ENCODE measurements around the gene PSMC3.

PSMC3 gene

DNA sequence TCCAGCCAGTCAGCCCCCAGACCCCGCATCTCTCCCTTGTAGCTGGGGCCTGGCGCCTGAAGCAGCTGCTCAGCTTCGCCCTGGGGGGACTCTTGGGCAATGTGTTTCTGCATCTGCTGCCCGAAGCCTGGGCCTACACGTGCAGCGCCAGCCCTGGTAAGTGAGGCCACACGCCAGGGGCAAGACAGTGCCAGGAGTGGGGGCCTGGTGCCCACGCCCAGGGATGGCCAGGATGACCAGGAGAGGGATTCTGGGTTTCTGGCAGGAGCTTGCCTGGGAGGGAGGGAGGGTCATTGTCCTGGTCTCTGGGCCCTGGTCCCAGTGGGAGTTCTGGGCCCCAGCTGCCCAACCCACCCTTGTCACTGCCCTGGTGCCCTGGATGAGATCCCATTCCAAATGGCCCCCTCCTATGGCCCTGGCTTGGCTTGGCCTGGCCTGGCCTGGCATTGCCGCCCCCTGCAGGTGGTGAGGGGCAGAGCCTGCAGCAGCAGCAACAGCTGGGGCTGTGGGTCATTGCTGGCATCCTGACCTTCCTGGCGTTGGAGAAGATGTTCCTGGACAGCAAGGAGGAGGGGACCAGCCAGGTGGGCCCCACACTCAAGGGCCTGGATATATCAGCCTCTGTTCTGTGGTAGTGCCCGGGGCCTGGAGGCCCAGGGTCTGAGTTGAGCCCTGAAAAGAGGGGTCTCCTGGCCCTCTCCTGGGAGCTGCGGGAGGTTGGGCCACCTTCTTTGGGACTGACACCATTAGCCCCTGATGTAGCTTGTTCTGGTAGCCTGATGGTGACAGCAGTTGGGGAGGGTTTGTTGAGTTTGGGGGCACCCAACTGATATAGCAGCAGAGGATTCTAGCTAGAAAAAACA, 14.1 kb downstream of the PSMC3 start:
- DNase-seq: no peak

DNA sequence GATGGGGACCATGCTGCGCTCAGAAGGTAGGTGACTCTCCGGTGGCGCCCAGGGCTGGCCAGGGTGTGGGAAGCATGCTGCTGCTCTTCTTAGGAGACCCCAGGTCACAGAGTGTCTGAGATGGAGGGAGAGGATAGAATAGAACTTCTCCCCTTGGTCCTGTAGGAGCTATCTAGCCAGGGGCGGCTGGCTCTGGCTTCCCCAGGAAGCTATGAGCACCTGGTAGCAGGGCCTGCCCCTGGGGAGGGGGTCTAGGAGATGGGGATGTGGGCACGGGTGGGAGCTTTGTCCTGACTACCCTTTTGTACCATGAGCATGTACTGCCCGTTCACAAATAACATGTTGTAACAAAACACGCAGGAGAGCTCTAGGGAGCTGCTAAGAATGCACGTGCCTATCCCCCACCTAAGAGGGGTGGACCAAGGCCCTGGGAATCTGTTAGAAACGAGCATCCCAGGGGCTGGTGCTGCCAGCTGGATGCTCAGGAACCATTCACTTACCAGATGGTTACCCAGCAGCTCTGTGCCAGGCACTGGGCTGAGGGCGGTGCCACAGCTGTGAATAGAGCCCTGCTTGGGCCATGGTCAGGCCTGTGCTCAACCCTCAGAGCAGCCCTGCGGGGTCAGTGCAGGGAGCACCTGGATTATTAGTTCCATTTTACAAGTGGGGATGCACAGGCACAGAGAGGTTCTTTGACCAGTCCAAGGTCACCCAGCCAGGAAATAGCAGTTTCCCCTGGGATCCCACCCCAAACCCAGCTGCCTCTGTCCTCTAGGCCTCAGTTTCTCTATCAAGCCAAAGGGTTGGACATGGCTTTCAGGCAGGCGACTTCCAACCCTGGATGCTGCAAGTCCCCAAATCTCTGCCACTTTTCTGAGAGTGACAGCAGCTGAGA, 15.6 kb downstream of the PSMC3 start:
- no peak for DNase-seq

DNA sequence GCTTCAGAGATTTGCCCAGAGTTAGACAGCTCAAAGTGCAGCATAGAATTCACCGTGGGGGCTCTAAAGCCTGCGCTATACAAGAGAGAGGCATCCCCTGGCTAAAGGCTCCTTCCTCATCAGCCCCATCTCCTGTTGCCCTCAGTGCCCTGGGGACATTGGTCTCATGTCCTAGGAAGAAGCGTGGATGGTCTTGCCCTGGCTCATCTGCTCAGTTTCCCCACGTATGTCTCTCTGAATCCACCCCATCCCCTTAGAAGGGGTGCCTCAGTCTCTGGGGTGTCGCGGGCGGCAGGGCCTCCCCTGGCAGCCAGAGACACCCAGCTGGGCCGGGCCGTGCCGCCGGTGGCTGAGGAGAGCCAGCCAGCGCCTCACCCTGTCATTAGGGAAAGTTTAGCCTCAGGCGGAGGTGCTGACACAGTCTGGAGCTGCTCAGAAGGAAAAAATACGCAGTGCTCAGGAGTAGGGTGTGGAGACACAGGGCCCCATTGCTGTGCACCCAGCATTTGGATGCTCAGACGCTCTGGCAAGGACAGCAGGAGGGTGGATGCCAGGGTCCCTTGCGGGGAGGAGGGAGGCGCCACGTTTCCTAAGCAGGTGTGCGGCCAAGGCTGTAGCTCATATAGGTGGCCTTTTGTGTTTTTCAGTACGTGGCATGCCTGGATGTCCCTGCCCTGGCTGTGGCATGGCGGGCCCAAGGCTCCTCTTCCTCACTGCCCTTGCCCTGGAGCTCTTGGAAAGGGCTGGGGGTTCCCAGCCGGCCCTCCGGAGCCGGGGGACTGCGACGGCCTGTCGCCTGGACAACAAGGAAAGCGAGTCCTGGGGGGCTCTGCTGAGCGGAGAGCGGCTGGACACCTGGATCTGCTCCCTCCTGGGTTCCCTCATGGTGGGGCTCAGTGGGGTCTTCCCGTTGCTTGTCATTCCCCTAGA, 16.5 kb downstream of the PSMC3 start:
- no peak for DNase-seq

DNA sequence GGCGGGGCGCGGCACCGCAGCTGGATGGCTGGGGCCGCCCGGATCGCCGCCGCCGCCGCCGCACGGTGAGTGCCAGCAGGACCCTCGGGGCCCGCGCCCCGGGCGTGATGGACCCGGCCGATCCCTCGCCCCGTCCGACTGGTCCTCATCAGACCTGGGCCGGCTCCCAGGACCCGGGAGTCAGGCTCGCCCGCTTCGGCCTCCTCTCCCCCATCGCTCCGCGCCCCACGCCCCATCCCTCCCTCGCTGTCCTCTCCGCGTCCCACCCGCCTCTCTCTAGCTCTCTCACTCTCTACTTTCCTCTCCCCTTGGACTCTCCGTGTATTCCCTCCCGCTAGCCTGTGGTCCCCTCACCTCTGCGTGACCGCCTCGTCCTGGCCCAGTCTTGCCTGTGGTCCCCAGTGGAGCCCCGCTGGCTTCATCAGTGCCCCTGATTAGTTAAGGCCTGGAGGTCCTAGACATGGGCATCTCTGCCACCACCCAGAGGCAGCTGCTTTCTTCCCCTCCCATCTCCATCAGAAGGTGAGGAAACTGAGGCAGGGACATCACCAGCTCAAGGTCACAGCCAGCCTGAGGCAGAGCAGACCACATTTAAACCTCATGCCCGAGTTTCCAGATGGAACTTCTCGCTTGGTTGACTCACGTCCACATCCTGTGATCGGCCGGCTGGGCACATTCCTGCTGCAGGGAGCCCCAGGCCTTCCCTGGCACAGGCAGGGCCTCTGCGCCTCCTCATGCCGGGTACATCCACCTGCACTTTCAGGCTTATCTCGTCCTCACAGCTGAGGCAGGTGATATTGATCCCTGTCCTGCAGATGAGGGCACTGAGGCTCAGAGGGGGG, 17.4 kb downstream of the PSMC3 start:
- DNase-seq: no peak

DNA sequence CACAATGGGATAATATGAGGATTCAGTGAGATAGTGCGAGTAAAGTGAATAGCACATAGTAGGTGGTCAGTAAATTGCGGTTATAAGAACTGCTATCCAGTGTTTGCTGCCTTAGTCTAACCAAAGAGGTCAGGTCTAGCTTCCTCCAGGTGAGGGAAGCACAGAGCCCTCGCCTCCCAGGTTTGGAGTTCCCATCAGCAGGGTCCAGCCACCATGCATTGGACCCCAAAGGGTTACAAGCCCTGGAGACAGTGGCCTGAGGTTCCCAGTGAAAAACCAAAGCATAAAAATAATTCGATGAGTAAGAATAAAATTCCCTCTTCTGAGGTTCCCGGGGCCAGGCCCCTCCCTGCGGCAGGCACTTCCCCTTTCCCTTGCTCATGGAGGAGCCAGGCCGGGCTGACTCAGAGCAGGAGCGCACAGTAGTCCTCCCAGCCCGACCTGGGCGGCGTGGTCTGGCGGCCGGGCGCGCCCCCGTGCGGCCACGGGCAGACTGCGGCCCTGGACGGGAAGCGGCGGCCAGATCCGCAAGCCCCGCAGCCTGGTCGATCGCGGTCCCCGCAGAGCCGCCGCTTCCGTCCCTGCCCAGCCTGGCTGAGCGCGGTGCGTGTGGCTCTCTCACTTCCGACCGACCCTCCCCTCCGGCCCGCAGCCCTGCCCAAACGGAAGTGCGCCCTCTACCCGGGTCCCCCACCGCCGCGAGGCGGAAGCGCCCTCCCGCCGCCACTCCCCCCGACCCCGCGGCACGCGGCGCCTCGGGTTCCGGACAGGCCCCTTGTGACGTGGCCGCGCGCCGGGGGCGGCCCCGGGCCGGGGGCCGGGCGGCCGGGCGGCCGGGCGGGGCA, 18.3 kb downstream of the PSMC3 start, which contains the start of gene SLC39A13:
Gene SLC39A13, plus strand, starts transcription at position 845 of the 845 bp plus-strand sequence. CDS start 1,505 bp downstream, outside the sequence.
- peak; percentile 98 for DNase-seq

DNA sequence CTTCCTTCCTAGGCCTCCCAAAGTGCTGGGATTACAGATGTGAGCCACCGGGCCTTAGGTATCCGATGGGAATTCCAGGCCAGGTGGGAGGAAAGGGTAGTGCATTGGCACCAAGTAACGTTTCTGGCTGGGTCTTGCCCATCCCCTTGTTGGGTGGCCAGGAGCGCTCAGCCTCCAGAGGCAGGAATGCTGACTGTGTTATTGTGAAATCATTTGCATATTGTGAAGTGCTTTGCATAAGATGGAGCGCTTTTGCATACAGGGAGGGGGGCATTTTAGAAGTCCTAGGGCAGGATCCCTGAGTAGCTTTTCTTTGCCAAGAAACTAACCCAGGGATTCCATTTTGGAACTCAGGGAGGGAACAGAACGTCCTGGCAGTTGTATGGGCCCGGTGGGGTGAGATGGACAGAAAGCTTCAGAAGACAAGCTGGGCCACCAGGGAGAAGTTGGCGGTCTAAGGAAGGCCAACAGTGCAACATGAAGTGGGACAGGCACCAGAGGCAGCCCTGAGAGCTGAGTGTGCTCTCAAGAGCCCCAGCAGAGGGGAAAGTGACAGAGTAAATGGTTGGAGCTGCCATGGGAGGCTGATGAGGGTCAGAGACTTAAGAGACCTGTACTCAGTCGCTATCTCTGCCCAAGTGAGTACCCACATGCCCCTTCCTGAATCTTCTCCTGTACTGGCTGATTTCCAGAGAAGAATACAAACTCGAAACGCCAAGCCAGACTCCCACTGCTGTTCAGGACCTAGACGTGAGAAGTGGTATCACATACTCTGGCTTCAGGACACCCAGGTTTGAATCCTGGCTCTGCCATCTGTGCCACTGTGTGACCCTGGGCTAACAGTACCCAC, 19.1 kb downstream of the PSMC3 start:
- DNase-seq: no peak

DNA sequence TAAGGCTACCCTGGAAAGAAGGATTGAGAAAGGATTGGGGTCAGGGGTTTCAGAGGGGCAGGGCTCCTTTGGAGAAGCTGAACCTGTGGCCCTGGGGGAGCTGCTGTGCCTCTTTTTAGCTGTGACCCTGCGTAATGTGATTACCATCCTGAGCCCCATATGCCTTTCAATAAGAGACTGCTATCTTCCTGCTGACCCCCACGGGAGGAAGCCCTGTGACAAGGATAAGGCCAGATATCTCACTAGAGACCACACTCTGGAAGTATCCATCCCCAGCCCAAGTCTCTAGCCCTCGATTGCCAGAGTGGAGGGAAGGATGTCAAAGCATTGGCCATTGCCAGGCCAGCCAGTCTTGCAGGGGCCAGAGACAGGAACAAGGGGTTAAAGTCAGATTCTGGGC, 22.7 kb downstream of the PSMC3 start:
- DNase-seq: no peak

DNA sequence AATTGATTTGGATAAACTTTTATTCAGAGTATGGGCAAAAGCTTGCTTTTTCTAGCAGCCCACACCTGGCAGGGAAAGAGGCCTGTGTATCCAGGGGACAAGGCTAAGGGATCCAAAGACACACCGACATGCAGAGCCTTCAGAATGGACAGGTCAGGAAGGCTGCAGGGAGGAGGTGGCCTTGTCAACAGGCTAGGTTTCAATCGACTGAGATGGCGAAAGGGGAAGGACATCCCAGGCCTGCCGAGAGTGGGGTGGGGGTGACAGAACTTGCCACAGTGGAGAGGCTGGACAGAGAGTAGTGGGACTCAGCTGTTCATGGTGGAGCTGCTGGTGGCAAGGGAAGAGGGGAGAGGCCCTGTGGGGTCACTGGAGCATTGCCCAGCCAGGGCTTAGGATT, 23.1 kb downstream of the PSMC3 start:
- no peak for DNase-seq

DNA sequence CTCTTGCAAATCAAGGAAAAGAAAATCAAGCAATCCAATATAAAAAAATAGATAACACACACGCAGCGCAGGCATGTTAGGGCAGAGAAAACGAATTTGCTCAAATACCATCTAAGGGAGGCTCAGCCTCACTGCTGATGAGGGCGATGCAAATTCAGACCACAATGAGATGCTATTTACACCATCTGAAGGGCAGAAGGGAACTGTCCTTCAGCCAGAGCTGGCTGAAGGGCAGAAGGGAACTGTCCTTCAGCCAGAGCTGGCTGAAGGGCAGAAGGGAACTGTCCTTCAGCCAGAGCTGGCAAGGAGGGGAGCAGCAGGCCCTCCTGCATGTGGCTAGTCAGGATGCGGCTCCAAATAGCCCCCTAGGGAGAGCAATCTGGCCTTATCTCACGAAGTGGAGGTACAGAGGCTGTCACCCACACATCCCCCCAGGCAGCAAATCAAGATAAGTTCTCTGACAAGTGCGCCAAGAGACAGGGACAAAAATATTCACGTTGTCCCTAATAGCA, 25.4 kb downstream of the PSMC3 start:
- DNase-seq: no peak

DNA sequence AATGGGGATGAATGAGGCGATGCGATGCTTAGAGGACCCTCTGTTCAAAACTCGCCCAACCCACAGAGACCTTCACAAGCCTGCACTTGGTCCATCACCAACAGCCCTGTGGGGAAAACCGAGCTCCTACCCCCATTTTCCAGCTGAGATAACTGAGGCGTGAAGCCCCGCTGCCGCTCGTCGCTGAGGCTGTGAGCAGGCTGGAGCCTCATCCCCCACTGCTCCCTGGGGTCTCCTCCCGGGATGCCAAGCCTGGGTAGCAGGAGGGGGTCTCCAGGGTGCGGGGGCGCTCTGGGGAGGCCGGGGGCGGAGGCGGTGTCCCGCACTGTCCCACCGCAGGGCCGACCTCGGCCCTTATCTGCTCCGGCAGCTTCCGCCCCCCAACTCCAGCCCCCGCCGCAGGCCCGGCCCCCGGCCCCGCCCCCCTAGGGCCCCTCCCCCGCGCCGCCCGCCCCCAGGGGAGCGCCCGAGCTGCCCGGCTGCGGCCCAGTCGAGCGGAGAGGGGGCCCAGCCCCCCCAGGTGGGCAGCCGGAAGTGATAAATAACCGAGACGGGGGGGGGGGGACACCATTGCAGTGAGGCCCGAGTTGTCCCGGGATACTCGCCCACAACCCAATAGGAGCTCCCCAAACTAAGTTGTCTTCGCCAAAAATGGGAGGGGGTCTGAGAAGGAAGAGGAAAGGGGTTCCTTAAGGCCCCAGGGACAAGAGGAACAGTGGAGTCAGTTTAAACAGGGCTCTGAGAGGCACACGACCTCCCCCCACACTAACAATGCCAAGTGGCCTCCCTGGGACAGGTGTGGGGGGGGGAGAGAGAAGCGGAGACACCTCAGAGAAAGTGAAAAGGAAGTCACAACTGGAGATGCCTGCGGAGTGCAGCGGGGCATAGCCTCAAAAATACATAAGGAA, 26.1 kb downstream of the PSMC3 start:
- no peak for DNase-seq

DNA sequence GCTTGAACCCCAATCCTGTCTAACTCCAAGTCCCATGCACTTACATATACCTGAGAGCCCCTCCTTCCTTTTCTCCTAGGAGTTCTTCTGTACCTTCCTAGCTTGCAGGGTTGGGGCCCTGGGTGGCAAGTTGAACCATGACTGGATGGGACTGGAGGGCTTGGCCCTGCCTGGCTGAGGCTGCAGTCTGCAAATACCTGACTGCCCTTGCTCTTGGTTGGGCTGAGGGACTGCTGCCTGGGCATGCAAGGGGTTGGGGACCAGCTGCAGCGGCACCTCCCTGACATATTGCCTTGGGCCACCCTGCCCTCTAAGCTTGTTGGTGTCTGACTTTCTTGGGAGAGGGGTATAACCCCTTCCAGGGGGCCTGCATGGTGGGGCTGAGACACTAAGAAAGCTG, 27.7 kb downstream of the PSMC3 start:
- DNase-seq: no peak

DNA sequence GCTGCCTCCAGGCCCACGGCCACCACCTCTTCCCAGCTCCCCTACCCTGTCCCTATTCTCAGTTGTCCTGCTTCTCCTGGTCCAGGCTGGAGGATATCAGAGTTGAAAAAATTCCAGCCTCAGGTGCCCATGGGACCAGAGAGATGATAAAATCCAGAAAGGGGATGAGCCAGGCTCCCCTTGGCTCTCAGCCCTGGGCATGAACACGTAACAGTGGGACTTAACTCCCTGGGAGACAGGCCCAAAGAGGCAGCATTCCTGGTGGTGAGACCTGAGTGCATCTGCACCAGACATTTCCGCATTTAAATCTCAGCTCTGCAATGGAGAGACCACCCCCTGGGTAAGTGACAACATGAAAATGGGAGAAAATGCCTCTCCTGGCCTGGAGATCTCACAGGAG, 28.2 kb downstream of the PSMC3 start:
- DNase-seq: no peak

DNA sequence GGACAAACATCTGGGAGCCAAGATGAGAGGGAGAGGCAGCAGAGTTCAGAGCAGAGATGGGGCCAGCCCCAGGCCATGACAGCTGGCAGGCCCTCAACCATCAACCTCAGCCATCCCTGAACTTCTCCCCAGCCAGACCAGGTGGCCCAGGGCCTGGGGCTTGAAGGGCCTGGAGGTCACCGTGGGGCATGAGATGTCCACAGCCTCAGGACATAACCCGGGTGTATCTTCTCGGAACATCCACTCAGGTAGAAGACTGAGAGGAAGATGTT, 30.3 kb downstream of the PSMC3 start:
- DNase-seq: no peak

DNA sequence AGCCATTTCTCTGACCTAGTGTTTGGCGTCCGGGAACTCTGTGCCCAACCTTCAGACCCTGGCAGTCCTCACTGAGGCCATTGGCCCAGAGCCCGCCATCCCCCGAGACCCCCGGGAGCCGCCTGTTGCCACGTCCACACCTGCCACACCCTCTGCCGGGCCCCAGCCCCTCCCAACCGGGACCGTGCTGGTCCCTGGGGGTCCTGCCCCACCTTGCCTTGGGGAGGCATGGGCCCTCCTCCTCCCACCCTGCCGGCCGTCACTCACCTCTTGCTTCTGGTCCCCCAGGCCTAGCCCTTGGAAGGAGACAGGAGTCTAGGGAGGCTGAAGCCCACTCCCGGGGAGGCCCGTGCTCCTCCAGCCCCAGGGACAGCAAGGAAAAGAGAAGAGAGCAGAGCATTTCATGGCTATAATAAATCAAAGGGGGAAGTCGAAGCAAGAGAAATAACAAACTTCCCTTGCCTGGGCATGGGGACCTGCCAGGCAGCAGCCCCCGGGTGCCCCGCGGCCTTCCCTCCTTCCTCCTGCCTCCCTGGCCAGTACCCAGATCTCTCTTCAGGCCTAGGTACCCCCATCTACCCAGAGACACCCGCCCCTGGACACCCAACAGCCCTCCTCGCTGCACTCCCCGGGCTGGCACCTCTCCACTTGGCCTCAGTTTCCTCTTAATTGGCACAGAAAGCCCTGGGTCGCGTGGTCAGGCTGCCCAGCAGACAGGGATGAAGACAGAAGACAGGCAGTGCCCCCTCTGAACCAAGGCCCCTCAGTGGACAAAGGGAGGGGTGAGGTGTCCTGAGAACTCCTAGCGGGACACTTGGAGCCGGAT, 30.8 kb downstream of the PSMC3 start:
- DNase-seq: no peak

DNA sequence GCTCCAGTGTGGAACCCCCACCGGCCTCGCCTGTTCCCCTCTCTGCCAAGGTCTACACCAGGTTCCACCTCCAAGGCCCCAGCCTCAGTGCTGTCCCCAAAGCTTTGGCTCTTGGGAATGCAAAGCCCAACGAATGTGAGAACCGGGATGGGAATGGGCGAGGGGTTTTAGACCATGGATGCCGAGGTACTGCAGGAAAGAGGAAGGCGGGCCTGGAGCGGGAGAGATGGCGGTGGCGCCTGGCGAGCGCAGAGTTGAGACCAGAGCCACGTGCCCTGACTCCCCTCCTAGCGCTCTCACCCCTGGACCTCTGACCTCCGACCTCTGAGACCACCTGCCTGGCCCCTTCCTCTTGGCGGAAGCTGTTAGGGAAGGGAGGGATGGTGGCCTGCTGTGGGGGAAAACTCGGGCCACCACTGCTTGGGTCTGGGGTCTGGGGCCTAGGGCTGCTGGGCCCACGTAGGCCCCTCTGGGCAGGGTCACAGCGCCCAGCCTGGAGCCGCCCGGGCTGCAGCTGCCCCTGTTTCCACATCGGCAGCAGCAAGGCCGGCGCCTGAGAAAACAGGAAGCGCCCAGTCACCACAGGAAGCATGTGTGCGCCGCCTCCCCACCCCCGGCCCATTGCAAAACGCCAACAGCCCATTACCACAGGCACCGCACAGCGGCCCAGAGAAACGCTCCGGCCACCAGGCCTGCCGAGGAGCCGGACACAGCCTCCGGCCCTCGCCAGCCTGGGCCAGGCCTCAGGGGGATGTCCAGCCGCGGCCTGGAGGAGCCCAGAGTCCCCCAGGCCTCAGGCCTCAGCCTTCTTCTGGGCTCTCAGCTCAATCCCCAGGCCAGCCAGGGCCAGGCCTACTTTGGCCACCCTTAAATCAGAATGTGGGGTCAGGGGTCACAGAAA, 31.7 kb downstream of the PSMC3 start:
- DNase-seq: no peak

DNA sequence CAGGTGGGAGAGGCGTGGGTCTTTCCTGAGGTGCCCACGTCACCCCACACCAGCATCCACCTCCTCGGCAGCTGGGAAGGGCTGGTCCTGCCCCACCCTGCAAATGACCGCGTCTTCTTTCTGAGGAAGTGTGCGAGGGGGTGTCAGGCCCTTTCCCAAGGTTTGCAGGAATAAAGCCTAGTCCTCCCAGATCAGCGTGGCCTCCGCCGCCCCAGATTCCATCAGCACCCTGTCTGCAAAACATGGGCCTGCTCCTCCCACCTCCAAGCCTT, 32.3 kb downstream of the PSMC3 start:
- DNase-seq: no peak
